NCI-H2107 treated with DMSO at 0.1 percent for 48 hours (cell line): ENCODE data around the gene ARAP1.

Experiments used
- DNase-seq: peaks from one replicate; lab custom pipeline; 2025; ENCODE audit not compliant: unreplicated experiment; lab: John Stamatoyannopoulos, UW

The ARAP1 gene

DNA sequence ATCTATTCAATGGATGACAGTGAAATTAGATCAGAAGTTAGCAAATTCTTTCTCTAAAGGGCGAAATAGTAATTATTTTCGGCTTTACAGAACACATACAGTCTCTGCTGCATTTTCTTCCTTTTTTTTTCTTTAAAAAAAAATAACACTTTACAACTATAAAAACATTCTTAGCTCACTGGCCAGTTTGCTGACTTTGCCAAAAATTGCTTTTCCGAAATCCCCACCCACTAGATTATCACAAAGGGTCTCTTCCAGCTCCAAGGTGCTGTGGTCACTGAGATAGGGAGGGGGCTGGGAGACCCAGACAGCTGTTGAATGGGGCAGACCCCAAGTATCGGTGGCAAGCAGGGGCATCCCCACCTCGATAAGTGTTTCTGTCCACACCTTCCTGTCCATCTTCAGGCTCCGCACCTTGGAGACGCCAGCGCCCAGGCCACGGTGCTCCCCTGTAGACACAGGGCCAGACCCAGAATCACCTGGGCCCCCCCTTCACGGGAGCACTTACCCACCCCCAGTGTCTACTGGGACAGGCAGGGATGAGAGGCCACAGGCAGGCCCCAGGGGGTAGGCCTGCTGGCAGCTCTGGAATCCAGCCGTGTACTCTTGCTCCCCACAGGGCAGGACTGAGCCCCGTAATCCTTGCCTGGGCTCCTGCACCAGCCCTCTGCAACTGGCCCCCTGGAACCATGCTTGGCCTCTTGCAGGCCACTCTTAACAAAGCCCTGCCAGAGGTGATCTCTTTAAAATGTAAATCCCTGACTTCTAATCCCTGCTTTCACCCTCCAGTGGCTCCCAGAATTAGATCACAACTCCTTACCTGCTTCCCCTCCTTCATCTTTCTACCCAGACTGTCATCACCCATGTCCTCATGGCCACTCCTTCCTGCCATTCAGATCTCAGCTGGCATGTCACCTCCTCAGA lies 46.5 kb downstream of the ARAP1 start:
- no peak for DNase-seq

DNA sequence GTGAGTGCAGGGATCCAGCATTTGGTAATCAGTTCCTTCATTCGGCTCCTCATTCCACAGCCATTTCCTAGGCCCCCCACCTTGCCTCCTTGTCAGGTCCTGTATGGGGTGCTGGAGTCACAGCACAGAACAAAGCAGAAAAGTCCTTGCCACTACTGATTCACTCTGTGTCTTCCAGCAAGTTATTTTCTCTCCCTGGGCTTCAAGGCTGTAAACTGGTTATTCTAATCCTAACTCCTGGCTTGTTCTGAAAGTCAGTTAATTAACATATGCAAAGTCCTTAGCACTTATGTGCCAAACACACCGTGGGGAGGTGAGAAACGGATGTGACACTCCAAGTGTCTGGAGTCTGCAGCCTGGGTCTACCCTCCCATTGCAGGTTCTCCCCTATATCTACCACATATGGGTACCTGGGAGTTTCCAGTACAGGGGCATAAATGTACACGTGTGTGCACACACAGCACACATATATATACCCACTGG lies 47.4 kb downstream of the ARAP1 start:
- DNase-seq, result no peak

DNA sequence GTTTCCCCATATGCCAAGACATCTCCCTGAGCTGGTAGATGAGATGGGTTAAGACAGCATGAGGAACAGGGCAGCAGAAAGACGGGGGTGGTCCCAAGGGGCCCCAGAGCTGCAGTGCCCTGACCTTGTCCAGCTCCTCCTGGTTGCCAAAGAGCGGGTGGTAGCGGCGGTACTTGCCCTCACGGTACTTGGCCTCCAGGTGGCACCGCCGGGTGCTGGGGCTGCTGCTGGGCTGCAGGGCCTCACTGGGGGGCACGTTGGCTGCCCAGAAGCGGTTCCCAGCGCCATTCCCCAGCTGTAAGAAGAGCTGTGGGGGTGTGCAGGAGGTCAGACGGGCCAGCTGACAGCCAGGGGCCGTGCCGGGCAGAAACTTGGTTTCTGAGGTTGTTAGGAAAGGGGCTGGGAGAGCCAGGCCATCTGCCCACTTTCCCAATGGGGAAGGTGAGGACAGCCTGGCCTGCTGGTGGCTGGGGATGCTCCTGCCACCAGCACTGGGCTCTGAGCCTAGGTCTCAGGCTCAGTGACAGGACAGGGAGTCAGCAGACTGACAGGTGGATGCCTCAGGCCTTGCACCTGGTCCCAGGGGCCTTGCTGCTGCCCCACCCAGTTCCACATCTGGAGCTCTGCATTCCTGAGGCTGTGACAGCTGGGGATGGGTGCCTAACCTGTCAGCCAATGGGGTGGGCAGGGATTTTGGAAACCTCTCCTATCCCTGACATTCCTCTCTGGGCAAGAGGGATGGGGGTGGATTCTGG lies 48.0 kb downstream of the ARAP1 start:
- DNase-seq, result no peak

DNA sequence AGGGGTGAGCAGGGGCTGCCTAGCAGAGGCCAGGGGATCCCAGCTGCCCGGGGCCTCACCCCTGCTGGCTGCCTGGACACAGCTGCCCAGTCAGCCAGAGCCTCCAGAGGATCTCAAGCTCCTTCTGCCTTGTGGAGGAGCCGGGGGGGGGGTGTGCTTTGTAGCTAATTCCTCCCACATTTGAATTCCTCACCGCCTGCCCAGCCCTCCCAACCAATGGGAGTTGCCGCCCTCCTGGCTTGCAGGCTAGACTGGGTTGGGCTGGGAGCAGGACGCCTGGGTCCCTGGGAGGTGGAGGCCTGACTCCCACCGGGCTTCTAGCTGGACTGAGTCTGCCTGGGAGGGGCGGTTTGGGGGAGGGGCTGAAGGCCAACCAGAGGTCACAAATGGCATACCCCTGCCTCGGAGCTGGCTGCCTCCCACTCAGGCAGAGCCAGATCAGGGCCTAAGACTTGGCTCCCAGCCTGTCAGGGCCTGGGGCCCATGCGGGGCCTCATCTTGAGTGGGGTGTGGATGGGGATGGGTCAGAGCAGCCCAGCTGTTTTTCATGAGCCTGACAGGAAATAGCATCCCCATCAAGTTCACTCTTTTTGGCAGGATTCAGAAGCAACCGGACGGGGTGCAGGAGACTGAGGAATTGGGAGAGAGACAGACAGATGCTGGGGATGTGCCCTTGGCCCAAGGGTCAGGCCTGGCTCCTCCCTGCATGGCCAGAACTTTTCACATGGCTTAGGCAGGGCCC lies 48.8 kb downstream of the ARAP1 start:
- DNase-seq, result no peak

DNA sequence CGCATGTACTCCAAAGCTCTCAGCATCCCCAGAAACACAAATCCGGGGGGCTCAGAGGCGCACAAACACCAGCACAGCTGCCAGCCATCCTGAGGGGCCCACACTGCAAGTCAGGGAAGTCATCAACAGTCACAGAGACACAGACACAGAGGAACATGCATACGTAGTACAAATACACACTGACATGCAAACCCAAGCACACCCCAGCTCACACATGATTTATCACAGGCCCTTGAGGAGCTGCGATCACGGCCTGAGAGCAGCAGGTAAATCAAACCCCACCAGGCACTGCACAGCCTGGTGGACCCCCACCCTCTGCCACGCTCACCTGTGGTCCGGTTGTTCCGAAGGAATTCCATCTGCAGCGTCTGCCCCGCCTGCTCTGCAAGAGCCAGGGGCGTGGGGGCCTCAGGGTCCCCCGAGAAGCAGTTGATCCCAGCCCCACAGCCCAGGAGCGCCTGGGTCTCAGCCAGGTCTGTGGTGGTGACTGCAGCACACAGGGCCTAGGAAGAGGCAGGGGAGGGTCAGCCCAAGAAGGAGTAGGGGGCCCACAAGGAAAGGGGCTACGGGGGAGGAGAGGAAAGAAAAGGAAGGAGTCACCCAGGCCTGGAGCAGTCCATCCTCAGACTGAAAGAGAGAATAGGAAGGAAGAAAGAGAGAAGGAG lies 49.5 kb downstream of the ARAP1 start:
- no peak for DNase-seq

DNA sequence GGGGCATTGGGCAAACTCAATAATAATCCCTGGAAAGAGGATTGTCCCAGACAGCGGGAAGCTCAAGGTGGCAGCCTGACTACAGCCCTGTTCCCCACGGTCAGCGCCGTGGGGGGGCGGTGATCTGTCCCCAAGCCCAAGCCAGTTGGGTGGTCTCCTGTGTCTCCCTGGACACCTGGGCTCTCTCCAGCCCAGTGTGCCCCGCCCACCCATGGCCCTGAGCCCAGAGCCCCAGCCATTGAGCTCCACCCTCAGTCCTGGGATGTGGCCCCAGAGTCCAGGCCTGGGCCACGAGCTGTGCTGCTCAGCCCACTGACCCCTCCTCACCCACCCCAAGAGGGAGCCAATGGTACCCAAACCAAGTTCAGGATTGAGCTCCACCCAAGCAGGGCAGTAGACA lies 50.1 kb downstream of the ARAP1 start:
- DNase-seq, result no peak

DNA sequence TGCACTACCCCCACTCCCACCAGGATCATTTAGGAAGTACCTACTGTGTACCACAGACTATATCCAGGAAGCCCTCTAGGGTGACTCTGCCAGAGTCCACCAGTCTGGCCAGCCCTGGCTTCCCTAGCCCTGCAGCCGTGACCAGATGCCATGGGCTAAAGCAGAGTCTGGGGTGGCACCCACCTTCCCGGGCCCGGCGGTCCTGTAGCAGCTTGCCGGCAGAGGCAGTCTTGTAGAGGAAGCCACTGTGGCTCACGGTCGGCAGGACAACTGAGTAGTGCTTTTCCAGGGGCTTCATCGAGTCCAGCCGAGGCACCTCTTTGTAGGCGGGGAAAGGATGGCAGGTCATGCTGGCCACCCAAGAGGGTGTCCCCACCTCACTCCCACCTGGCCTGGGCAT lies 50.7 kb downstream of the ARAP1 start:
- DNase-seq, result no peak

DNA sequence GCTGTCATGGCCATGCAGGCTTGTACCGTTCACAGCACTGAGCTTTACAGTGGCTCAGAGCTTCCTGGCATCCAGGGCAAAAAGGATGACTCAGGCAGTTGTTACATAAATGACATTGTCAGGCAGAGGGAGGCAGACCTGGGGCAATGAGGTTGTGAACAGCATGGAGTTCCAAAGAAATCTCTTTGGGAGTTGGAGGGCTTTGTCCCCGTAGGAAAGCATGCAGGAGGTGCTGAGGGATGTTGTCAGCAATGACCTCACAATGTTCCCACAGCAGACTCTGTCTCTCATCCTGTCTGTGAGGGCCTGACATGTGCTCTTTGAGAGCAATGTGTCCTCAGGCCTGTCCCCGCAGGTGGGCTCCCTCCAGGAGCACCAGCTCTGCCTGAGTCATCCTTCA lies 52.1 kb downstream of the ARAP1 start:
- no peak for DNase-seq

DNA sequence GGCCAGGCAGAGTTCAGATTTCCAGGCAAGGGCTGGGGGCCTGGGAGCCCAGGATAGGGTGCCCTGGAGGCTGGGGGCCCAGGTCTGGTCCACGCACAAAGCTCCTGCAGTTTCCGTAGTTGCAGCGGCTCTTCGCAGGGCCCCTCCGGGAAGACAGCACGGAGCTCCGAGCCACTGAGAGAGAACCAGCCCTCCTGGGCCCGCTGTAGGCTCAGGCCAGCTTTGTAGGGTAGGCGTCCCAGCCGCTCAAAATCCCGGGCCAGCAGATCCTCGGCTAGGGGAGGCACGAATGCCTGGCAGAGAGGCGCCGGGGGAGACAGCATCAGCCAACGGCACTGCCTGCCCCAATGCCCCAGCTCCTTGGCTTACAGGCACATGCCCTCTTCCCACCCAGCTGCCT lies 54.4 kb downstream of the ARAP1 start:
- no peak for DNase-seq

DNA sequence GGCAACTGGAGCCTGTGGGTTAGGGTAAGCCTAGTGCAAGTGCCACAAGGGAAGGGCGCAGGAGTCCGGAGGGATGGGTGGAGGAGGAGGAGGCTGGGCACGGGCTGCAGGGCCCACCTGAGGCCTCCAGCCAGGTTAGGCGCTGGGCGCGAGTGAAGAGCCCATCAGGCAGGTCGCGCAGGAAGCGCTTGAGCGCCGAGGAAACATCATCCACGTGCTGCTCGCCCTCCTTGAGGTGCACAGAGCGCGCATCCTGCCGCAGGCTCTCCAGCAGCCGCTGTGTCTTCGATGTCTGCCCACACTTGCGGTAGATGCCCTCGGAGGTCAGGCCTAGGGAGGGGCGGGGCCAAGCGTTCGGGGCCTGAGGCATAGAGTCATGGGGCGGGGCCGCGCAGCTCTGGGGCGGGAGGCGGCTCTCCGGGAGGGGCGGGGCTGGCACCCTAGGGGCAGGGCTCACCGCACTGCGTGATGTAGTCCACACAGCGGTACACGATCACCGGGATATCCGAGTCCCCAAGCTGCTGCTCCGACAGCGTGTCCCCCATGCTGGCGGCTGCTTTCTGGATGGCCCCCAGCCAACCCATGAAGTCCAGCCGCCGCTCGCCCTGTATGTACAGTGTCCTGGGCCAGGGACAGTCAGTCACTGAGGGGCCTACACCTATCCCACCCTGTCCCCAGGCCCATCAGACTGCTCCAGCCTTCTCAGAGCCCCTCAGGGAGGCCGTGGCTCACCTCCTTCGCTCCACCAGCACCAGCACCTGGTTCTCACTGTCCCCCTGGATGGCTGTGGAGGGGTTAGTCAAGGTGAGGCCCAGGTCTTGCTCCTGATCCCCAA lies 55.1 kb downstream of the ARAP1 start:
- DNase-seq, result no peak

DNA sequence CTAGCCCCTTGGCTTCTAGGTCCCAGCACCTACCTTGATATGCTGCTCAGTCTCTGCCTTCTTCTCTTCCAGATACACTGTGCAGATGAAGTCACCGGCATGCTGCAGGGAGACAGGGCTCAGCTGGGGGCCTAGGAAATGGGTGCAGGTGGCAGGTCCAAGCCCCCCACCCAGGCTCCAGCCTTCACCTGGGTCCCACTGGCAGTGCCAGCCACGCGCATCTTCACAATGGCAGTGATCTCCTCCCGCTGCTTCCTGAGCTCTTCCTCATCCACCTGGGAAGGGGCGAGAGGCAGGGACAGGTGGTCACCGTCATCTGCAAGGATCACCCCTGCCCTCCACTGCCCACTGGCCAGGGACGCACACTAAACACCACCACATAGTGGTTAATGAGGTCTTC lies 56.9 kb downstream of the ARAP1 start:
- DNase-seq, result no peak

DNA sequence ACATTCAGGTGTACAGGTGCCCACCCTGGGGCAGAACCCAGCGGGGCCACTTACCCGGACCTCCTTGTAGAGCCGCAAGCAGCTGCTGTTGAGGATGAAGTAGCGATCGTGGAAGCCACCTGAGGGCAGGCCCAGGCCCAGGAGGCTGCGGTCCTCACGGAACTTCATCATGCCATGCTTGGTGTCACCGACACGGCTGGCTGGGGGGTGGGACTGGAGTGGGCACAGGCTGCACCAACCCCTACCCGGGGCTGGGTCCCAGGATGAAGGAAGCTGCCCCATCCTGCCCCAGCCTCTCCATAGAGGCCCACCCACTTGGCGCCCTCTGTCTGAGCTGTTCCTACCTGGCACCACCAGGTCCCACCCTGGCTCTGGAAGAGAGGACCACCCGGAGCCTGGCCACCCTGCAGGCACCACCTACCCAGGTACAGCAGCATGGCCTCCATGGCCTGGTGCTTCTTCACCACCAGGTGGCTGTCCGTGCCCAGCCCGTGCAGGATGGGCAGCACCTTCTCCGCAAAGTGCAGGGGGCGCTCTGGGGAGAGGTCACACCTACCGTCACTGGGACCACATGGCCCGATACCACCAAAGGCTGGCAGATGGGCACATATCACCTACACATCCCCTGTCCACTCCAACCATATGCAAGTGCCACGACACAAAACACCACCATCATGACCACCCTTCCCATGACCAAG lies 58.8 kb downstream of the ARAP1 start:
- DNase-seq, result no peak

DNA sequence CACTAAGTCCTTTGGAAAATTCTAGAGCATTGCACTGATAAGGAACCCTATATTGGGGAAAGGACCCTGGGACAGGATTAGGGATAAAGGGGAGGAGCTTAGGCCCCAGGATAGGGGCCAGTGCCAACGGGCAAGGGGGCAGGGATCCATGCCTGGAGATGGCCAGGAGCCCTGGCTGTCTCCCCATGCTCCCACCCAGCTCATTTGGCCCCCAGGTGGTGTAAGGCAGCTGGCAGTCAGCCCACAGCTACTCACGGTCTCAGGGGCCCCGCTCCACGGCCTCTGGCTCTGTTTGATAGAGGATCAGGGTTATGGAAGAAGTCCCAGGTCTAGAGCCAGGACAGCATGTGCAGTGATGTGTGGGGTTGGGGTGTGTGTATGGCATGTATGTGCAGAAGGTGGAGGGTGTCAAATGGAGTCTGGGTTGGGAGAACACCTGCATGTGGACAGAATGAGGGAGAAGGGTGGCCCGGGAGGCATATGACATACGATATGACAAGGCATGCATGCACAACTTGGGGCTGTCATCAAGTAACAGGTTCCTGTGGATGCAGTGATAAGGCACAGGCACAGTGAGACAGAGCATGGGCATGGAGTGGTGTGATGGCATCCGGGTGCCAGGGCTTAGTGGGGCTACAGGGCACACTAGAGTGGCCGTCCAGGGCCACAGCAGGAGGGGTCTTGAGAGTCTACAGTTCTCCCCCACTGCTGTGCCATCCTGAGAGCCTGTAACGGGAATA lies 59.5 kb downstream of the ARAP1 start:
- no peak for DNase-seq

DNA sequence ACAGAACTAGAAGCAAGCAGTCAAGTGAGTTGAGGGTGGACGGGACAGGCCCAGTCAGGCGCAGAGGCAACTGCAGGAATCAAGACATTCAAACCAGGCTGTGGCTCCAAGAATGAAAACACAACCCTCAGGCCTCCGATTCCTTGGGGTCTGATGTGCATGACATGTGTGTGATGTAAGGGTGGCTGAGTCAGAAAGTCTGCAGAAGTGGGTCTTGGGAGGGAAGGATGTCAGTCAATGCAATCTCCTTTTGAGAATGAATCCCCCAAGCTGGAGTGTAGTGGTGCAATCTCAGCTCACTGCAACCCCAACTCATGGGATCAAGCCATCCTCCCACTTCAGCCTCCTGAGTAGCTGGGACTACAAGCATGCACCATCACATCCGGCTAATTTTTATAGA lies 62.0 kb downstream of the ARAP1 start:
- DNase-seq, result no peak

DNA sequence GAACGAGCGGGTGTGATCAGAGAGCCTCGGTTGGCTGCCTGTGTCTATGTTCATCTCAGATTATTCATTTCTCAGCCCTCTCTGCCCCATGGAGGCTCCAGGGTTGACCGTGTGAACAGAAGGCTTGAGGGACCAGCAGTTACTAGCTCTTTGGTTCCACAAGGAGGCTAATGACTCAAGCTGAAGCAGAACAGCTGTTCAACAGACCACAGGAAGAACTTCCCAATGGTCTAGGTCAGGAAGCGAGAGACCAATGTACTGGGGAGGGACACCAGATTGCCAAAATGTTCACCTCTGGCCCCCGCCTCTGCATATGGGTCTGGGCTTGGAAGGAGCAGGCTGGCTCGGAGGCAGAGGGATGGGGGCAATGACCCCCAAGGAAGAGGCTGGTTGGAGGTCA lies 63.3 kb downstream of the ARAP1 start:
- no peak for DNase-seq

DNA sequence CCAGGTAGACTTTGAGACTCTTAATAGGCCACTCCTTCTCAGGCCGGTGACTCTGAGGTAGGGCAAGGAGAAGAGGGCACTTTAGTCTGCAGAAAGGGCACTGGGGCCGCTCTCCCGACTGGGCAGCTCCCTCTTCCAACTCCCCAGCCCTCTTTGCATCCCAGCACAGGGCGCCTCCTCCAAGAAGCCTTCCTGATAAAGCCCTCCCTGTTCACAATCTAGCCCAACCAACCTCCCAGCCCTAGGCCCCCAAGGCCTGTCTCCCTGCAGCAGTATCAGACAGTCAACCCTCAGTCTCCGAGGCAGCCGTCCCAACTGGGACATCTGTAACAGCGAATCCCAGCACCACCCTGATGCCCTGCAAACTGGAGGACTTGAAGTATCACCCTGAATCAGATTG lies 63.7 kb downstream of the ARAP1 start:
- no peak for DNase-seq

DNA sequence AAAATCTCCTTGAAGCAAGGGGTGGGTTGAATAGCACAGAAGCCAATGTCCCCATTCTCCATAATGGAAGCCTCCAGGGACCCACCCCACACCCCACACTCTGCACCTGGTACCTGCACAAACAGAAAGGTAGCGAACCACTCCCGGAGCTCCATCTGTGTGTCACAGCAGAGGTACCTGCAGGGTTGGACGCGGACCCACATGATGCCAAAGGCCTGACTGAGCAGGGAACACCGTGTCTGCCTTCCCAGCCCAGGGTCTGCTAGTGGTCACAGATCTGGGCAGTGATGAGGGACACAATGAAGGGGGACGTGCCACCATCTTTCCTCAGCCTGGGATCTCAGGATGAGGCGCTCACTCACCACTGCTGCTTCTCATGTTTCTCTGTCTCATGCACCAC lies 64.9 kb downstream of the ARAP1 start:
- no peak for DNase-seq

DNA sequence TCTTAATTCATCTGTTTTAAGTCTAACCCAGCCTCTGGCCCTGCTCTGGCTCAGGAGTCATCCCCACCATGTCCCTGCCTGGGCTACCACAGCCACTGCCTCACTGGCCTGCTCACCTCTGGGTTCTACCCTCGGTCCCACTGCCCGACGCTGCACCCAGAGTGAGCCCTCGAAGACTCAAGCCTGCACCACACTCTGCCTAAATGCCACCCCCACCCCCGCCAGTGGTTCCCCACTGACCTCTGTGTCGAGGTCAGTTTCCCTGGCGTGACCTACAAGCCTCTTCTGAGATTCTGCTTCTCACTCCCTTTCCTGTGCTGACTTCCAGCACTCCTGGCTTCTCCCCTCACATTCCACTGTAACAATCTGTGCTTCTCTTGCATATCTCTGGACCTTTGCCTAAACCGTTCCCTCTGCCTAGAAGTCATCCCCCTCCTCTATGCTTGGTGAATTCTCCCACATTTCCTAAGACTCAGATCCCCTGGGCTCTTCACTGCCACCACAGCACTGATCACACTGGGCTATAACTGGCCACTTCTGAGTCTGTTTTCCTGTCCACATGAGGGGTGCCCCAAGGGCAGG lies 65.5 kb downstream of the ARAP1 start:
- no peak for DNase-seq
